ENCODE data around the gene DGAT2.

GRCh38 chr11:75789521-75789920 lies 20.9 kb downstream of the DGAT2 start:
- TF ChIP-seq CTCF (IDR thresholded peaks at IDR 0.05) (no peak), ZNF512 (CRISPR knock-in tag; IDR thresholded peaks at IDR 0.05; ENCODE audit: borderline replicate concordance) (no peak), NR2C2 (CRISPR knock-in tag; IDR thresholded peaks at IDR 0.05) (no peak), TCF7 (CRISPR knock-in tag; IDR thresholded peaks at IDR 0.05; ENCODE audit: low read depth) (no peak), FOXP1 (CRISPR knock-in tag; IDR thresholded peaks at IDR 0.05; ENCODE audit: borderline replicate concordance) (no peak), ZNF317 (CRISPR knock-in tag; IDR thresholded peaks at IDR 0.05; ENCODE audit: borderline replicate concordance, low read depth) (no peak), NFYB (CRISPR knock-in tag; conservative IDR thresholded peaks at IDR 0.05; ENCODE audit: low read depth) (no peak), ATF3 (CRISPR knock-in tag; conservative IDR thresholded peaks at IDR 0.05) (no peak), MAX (CRISPR knock-in tag; IDR thresholded peaks at IDR 0.05) (no peak), ZNF281 (CRISPR knock-in tag; IDR thresholded peaks at IDR 0.05) (no peak), ZNF263 (CRISPR knock-in tag; IDR thresholded peaks at IDR 0.05; ENCODE audit: low read depth) (no peak), KAT7 (CRISPR knock-in tag; IDR thresholded peaks at IDR 0.05; ENCODE audit: borderline replicate concordance) (no peak)
- TF ChIP-seq, protein P1, sequence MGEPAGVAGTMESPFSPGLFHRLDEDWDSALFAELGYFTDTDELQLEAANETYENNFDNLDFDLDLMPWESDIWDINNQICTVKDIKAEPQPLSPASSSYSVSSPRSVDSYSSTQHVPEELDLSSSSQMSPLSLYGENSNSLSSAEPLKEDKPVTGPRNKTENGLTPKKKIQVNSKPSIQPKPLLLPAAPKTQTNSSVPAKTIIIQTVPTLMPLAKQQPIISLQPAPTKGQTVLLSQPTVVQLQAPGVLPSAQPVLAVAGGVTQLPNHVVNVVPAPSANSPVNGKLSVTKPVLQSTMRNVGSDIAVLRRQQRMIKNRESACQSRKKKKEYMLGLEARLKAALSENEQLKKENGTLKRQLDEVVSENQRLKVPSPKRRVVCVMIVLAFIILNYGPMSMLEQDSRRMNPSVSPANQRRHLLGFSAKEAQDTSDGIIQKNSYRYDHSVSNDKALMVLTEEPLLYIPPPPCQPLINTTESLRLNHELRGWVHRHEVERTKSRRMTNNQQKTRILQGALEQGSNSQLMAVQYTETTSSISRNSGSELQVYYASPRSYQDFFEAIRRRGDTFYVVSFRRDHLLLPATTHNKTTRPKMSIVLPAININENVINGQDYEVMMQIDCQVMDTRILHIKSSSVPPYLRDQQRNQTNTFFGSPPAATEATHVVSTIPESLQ (CRISPR knock-in tag; IDR thresholded peaks at IDR 0.05), result no peak

Data from WTC11 (cell line).